KBM-7 (cell line): ENCODE results near the gene SV2B.

Experiments
- DNase-seq: peaks from one replicate; pipeline ENCODE4 v3.0.0-alpha.2; 2015
- in situ Hi-C: fragments of 300-500 bp; cut with MboI; formaldehyde crosslinking; loops from 2 replicates; pipeline ENCODE4 v1.14.3; 2020; ENCODE audit warnings: low sequenced_read_pairs, low pct_unique_long_range_greater_than_20kb, mixed read lengths

The SV2B gene

DNA sequence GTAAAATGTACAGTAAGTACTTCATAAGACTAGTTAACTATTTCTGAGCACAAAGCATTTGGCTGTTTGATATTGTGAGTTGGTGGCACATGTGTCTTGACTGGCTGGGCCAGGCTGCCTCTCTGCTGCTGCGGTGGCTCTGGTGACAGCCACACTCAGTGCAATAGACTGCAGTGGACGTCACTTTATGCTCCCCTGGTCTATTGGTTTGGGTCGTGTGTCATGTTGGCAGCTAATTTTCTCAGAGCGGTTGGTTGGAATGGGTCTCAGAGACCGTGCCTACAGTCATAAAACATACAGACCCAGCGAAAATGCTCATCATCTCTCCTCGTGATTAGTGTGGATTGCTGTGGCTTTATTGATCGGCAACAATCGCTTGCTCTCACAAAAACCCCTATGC, 71.3 kb downstream of the SV2B start:
- in situ Hi-C loops: no loop called here

DNA sequence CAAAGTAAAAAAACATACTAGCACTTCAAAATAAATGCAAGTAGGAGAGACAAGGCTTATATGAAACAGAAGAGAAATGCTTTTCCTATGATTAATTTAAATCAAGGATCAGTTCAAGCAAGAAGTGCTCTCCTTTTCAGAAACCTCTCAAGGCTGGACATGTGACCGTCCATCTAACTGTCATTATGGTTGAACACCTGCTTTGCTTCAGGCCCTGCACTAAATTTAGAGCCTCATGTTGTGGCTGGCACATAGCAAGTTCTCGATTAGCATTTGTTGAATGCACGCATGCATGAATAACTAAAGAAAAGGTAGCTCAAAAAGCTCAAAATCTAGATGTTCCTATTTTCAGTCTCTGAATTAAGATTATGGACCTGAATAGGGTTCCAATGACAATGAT, 82.0 kb downstream of the SV2B start:
- in situ Hi-C loops: no loop called here
- DNase-seq: no peak

More for the DNA sequence above, 71.3 kb downstream of the SV2B start:
- no peak for DNase-seq

- DNase-seq: no peak
- in situ Hi-C loops: no loop called here
Measured at GRCh38 chr15:91183596-91183995, 83.5 kb downstream of the SV2B start.

- in situ Hi-C loops: no loop called here
Measured at GRCh38 chr15:91184441-91184840, 84.4 kb downstream of the SV2B start.

DNA sequence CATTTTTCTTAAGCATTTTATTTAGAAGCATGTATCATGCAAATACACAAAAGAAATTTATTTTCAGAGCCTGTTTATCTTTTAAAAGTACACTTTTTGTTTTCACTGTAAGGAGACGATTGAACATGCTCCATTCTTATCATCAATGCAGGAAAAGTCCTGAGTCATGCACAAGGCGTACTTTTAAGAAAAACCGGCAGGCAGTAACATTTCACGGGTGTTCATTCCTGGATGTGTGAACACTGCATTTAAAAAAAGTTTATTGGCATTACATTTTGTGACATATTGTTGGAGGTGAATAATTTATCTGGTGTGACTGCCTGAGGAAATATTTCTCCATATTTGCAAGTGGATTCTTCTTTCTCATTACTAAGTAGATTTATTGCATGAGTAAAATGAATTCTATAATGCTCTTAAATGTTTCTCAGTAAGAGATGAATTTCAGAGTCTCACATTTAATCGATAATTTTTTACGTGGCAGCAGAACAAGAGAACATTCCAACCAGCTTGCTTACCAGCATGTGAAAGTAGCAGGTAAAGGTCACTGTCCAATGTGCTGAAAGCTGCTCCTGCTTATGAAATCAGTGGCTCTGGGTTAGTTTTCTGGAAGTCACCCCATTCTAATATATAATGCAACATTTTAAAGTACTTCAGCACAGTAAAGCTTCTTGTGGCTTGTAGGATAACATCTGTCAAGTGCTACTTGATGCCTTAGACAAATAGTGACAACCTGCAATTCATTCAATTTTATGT, 87.0 kb downstream of the SV2B start:
- DNase-seq: peak; percentile 36
- in situ Hi-C loops: no loop called here

More at GRCh38 chr15:91184441-91184840, 84.4 kb downstream of the SV2B start:
- no peak for DNase-seq

- in situ Hi-C loops: no loop called here
- no peak for DNase-seq
Measured at GRCh38 chr15:91192285-91192684, 92.2 kb downstream of the SV2B start.

- DNase-seq: no peak
- in situ Hi-C loops: no loop called here
Measured at GRCh38 chr15:91192690-91193377, 92.8 kb downstream of the SV2B start.

DNA sequence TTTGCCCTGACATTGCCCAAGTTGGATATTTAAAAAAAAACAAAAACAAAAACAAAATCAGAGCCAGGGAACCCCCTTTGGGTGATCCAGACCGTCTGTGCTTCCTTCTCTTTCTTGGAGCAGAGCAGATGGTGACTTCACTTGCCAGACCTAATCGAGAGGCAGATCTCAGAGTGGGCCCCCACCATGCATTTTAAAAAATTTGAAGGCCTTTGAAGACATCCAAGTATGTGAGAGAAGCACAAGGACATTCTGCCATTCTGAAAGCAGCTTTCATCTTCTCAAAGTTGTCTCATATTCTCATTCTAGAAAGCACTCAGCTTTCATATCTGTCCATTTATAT, 93.3 kb downstream of the SV2B start:
- in situ Hi-C loops: no loop called here
- no peak for DNase-seq

- no peak for DNase-seq
- in situ Hi-C loops: no loop called here
Measured at GRCh38 chr15:91196127-91196526, 96.1 kb downstream of the SV2B start.

- in situ Hi-C loops: no loop called here
- no peak for DNase-seq
Measured at GRCh38 chr15:91196768-91197167, 96.7 kb downstream of the SV2B start.

- no peak for DNase-seq
- in situ Hi-C loops: no loop called here
Measured at GRCh38 chr15:91199511-91199910, 99.5 kb downstream of the SV2B start.

- no peak for DNase-seq
- in situ Hi-C loops: no loop called here
Measured at GRCh38 chr15:91200101-91200754, 100.2 kb downstream of the SV2B start.

- in situ Hi-C loops: no loop called here
- DNase-seq: no peak
Measured at GRCh38 chr15:91202510-91203102, 102.5 kb downstream of the SV2B start.

GRCh38 chr15:91203619-91204203, 103.7 kb downstream of the SV2B start:
- no peak for DNase-seq
- in situ Hi-C loops: no loop called here

DNA sequence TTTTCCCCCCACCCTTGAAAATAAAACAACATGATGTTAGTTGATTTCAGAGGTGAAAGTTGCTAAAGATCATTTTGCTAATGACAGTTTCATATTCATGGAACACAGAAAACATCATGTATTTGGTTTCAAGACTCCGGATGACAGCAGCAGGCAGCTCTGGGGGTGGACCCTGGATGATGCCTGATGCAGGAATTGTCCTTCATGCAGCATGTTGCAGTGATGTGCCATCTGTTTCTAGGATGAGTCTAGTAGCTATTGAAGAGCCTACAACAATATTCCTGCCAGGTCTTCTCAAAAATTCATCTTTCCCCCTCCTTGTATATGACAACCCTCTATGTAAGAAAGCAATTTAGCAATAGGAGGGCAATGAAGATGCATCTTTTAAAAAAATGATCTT, 108.3 kb downstream of the SV2B start:
- in situ Hi-C loops: no loop called here
- no peak for DNase-seq

DNA sequence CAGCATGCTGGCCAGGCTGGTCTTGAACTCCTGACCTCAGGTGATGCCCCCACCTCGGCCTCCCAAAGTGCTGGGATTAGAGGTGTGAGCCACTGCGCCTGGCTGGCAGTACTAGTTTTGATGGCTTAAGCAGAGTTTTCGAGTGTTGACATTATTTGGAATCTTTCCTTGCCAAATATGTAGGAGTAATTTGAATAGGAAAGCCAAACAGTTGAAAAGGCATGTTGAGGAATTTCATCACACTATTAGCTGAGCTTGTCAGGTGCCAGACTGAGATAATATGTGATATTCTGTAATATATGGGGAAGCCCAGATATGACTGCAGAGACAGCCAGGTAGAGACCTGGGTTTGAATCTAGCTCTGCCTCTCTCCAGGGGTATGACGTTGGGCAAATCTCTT, 109.3 kb downstream of the SV2B start:
- in situ Hi-C loops: no loop called here
- no peak for DNase-seq

GRCh38 chr15:91209726-91210125, 109.7 kb downstream of the SV2B start:
- in situ Hi-C loops: no loop called here
- DNase-seq: no peak

DNA sequence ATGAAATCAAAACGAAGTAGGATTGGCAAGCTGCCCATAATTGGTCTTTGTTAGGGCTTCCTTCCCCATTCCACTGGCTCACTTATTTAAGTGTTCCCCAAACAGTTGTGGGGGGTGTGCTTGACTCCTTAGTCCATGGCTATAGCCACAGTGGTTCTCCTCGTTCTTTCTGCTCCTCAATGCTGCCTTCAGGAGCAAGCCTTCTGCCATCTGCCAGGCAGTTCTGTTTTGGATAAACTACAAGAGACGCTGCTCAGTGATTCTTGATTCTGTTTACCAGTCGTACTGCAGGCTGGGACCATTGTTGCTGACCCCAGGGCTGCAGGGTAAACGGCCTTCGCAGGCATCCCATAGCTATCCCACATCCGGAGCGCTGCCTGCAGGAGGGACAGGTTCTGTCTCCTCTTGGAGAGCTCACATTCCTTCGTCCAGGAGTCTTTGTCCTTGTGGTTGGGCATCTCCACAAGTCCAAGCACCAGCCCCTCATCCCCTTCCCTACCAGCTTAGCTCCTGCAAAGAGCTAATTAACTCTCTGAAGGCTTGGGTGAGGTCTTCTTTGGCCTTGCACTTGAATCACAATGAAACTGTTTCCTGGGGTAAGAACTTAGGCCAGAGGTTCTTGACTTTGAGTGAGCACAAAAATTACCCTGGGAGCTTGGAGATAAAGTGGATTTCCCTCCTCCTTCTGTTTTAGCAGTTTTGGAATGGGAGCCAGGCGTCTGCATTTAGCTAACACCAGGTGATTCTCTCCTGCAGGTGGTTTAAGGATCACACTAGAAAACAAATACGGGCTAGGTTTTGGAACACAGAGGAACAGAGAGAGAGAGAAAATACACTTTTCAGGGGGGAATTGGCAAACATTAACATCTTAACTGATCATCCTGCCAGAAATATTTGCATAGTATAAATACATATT, 114.9 kb downstream of the SV2B start:
- in situ Hi-C loops: no loop called here
- DNase-seq: no peak

- in situ Hi-C loops: no loop called here
- no peak for DNase-seq
Measured at GRCh38 chr15:91216000-91216399, 115.9 kb downstream of the SV2B start.
